Right forelimb (tissue), 1 donor: Measurements from ENCODE around the gene MEF2C.

Source experiments
- DNase-seq: peaks from one replicate; pipeline ENCODE4 v3.0.0-alpha.2; 2018

The MEF2C gene

GRCh38 chr5:88746438-88746882, 136.5 kb downstream of the MEF2C start:
- DNase-seq: no peak

DNA sequence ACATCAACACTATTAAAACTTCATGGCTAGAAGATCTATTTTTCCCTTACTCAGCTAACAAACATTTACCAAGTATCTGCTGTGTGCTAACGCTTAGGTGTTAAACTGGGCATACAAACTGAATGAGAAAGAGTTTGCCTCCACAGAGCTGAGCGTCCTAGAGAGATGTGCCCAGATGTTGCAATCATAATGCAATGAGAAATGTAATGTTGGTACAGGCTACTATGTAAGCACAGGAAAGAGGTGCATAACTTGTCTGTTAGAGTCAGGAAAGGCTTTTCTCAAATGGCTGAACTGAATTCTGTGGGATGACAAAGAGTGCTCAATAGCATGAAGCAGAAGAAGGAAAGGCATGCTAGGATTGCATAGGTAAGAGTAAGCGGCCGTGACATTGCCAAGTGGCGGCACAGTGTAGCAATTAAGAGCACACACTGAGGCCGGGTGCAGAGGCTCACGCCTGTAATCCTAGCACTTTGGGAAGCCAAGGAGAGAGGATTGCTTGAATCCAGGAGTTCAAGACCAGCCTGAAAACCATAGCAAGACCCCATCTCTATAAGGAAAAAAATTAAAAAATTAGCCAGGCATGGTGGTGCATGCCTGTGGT, 137.8 kb downstream of the MEF2C start:
- no peak for DNase-seq

DNA sequence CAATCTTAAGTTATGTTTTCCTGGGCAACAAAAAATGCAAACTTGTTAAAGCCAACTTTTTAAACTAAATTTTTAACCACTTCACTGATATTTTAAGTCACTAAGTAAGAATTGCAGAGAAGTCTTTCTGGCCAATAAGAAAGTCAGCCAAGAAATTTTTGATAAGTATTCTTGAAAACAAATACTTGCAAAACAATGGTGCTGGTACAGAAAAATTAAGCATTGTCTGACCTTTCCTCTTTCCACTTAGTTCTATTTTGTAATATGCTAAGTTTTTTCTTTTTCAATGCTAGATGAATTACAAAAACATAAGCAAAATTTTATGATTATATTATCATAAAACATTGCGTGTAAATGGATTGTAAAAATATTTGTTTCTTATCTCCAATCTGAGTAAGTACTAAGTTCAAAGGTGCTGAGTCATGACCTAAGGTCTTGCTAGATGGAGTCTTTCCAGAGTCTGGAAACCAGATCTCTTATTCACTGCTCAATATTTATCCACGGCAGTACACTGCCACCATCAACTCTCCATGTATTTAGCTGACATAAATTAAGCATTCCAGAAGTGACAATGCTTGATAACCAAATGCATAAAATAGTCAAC, 139.7 kb downstream of the MEF2C start:
- no peak for DNase-seq

DNA sequence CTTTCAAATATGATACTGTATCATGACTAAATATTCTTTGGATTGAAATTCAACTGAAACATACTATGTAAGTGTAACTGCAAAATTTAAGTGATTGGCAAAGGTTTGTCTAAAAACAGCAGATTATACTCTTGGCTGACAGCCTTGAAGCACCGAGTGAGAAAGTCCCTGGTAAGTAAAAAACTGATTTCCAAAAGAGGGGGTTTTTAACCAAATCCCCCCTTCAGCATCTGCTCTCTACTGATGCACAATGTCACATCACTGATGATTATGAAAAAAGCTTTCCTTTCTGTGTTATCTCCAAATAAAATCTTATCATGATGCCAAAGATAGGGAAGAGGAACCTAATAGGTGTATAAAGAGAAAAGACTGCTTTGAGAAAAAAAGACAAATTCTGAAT, 141.0 kb downstream of the MEF2C start:
- no peak for DNase-seq

- DNase-seq: no peak
Measured at GRCh38 chr5:88740604-88741185, 142.3 kb downstream of the MEF2C start.

DNA sequence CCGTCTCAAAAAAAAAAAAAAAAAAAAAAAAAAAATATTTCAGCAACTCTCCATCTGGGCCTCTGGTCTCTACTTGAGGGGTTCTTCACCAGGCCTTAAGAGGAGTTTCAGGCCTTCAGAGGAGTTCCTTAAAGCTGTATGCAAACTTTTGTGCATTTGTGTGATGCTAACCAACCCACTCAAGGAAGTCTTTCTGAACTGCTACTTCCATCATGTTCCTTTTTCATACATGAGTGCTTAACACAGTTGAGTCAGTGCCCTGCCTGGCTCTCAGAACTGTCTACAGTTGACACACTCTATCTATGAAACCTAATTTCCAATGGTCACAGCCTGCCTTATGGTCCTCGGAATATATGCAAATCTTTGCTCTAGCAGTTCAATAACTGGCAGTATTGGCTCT, 146.5 kb downstream of the MEF2C start:
- DNase-seq: no peak

GRCh38 chr5:88734983-88735382, 148.0 kb downstream of the MEF2C start:
- DNase-seq: no peak

GRCh38 chr5:88734191-88734640, 148.8 kb downstream of the MEF2C start:
- DNase-seq: no peak

- DNase-seq: no peak
Measured at GRCh38 chr5:88732862-88733261, 150.1 kb downstream of the MEF2C start.

DNA sequence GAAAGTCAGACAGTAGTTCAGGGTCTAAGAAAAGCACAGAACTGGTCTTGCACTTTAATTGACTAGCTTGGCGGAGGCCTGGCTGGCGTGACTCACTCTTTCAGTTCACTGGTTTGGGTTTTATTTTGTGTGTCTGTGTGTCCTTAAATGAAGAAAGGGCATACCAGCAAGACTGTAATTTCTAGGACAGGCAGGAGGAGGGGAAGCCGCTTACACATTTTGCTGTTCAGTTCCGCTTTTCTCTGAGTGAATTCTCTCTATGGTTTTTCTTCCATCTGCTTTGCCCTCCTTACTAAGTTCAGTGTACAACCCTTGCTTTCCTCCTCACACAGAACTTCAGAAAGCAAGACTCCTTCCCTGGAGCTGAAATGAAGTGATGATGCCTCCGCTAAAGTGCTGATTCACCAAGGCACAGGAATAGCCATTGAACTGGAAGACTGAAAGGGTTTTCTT, 150.8 kb downstream of the MEF2C start:
- no peak for DNase-seq

GRCh38 chr5:88729829-88730182, 153.2 kb downstream of the MEF2C start:
- DNase-seq: no peak

DNA sequence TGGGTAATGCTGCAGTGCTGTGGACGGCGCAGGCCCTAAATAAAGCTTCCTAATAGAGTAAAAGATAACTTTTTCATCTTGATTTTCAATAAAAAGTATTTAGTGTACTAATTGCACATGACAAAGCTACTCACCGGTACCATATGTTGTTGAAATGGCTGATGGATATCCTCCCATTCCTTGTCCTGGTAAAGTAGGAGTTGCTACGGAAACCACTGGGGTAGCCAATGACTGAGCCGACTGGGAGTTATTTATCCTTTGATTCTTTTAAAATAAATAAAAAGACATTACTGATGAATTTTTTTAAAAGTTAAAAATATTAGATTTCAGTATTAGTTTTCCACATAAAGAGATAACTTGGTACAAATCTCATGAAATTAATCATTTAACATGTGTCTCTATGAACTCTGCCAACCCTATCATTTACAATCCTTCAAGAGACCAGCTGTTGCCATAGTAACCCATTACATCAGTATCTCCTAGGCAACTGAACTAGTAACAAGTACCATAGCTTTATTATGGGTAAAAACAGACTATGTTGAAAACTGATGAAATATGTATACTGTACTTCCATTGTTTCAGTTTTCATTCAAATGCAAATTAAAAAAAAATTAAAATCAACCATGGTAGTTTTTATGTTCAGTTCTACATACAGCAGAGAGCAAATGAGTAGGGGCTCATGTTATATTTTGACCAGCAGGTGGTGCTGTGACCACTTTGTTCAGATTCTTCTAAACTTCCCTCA, 153.7 kb downstream of the MEF2C start:
- DNase-seq: peak; percentile 69

DNA sequence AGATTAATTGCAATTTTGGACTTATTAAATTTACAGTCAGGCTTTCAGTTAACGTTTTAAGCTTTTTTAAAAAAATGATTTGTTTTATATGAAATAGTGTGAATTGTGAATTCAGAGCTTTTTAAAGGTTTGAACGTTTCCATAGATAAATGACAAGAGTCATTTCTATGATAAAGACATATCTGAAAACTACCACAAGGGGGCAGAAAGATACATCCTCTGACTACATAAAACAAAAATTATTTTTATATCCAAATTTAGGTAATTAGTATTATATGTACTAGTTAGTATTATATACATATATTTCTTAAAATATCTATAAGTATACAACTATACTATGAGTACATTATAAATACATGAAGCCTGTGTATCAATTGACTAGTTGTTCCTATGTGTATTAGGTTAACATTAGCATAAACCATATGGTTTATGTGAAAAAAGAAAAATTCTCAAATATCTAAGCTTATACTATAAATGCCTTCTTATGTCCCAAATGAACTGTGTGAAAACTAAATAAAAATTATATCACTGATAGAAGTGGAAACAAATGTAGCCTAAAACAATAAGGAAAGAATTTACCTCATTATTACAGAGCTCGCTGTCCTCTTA, 155.2 kb downstream of the MEF2C start:
- DNase-seq: no peak

DNA sequence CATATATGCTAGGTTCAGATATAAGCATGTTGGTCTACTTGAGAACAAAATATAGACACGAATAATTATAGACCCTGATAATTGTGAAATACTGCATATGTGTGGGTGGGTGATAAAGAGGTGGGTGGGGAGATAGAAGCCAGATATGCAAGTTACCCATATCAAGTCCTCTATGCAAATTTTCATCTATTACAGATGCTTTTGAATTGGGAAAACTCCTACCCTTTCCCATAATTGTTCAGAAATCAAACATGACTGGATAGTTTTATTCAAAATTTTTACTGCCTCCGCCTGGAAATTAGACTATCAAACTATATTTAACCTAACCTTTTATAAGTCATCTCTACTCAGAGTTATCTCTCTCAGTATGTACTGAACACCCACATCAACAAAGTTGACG, 157.5 kb downstream of the MEF2C start:
- no peak for DNase-seq

GRCh38 chr5:88724201-88724600, 158.8 kb downstream of the MEF2C start:
- DNase-seq: no peak

DNA sequence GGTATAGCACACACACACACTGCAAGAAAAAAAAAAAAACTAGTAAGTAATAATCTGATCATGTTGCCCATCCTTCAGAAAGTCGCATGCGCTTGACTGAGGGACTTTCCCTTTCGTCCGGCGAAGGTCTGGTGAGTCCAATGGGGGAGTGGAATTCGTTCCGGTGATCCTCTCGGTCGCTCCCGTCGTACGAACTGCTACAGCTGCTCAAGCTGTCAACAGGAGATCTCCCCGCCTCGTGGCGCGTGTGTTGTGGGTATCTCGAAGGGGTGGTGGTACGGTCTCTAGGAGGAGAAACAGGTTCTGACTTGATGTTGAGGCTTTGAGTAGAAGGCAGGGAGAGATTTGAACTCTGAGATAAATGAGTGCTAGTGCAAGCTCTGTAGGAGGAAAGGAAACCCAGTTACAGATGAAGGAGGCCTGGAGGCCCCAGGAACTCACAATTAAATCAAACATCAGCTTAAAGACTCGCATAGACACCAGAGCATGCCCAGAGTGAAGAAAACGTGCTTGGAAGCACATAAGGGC, 160.4 kb downstream of the MEF2C start:
- no peak for DNase-seq

DNA sequence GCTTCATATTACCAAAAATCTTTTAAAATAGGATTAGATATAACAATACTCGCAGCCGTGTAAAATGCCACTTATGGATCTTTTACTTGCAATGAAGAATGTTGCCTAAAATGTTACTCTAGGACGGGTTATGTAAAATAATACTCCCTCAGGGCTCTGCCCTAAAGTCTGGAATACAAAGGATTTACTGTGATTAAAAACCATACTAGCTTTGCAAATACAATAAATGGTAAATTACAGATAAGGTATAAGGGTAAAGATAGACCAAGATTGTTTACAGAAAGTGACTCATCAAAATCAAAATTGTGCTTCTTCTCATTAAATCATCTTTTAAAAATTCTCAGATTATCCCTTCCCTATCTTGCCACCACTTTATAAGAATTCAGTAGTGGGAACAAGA, 163.6 kb downstream of the MEF2C start:
- no peak for DNase-seq

DNA sequence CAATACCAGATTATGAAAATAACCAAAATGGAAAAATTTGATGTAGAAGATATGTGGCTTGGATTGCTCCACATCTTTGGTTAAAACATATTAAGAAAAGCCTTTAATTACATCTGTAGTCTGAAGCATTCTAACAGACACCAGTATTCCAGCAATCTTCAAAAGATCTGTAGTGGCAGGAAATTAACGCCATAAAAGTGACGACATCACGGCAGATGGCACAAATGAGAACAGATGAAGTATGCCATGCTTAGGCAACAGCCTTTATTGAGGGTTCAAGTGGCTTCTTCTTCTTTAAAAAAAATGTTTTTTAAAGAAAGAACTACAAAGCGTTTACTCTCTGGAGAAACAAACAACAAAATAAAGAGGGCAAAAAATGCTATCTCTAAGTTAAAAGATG, 164.2 kb downstream of the MEF2C start:
- no peak for DNase-seq

GRCh38 chr5:88716101-88716500, 166.9 kb downstream of the MEF2C start:
- no peak for DNase-seq

DNA sequence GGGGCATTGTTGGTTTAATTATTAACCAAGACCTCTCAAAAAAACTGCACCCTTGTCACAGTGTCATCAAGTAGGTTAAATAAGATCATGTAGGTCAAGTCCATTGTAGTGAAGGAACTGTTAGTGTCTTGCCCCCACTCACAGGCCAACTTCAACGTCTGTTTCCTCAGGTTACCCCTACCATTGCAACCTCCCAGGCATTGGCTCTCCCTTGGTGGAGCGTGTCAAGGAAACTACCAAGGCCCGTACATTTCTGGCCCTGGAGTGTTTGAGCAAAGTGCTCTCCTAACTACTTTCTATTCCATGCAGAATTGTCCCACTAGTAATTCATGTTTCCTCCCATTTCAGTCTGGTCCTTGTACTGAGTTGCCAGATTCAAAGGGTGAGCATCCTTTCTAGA, 167.5 kb downstream of the MEF2C start:
- no peak for DNase-seq

DNA sequence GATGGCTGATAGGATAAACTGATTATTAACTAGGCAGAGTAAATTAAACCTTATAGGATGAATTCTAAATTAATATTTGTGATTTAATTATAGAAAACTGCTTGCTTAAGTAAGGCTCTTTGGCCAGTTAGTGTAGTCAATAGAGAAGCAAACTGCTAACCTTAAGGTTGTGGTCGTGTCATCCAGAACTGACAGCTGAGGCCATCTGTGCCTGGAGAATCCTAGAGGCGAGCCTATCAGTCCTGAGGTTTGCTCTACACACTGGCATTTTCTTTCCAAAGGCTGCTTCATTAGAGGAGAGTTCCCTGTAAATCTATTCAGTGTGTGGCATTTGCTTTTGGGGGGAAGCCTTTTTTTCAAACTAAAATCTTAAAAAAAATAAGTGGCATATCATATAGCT, 169.2 kb downstream of the MEF2C start:
- DNase-seq: no peak

GRCh38 chr5:88708682-88709398, 174.1 kb downstream of the MEF2C start:
- no peak for DNase-seq

- DNase-seq: no peak
Measured at GRCh38 chr5:88708021-88708420, 175.0 kb downstream of the MEF2C start.
